Measurements from ENCODE around the gene FASN.
"Not testable (repeated sequence)": the region's sequence is repeated elsewhere in the genome, so short reads cannot be mapped to it uniquely, and the experiment has no call there.

FASN gene

GRCh38 chr17:82098169-82098938 is at the start of gene FASN:
Gene FASN, minus strand, starts transcription at chr17:82098236. Its CDS starts 1,791 bp downstream, at chr17:82096445.
- peak; percentile 85 for DNase-seq (ENCODE audit: low read depth)

DNA sequence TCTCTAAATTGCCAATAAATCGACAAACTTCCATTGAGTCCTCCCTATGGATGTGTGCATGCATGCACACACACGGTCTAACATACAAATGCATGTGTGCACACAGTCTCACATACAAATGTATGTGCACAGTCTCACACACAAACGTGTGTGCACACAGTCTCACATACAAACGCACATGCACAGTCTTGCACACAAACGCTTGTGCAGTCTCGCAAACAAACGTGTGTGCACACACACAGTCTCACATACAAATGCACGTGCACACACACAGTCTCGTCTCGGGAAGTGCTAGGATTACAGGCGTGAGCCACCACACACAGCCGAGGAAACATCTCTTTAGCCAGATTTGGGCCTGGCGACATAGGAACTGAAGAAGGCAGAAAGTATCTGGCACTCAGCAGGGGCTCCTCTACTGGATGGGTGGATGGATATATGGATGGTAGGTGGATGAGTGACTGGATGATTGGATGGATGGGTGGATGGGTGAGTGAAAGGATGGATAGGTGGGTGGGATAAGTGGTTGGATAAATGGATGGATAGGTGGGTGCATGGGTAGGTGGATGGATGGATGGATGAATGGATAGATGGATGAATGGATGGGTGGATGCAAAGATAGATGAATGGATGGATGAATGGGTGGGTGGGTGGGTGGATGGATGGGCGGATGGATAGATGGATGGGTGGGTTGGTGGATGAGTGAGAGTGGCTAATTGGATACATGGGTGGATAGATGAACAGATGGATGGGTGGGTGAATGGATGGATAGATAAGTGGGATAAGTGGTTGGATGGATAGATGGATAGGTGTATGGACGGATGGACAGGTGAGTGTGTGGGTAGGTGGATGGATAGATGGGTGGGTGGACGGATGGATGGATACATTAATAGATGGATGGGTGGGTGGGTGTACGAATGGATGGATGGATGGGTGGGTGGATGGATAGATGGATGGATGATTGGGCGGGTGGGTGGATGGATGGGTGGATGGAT is 48.9 kb upstream of the FASN start:
- DNase-seq (ENCODE audit: low read depth), result no peak

- no peak for DNase-seq (ENCODE audit: low read depth)
Measured at GRCh38 chr17:82145550-82146155, 47.6 kb upstream of the FASN start.

GRCh38 chr17:82143333-82143732 is 45.3 kb upstream of the FASN start:
- no peak for DNase-seq (ENCODE audit: low read depth)

GRCh38 chr17:82139961-82140360 is 41.9 kb upstream of the FASN start:
- not testable (repeated sequence) for DNase-seq (ENCODE audit: low read depth)

- DNase-seq (ENCODE audit: low read depth), result no peak
Measured at GRCh38 chr17:82138511-82138992, 40.5 kb upstream of the FASN start.

GRCh38 chr17:82134101-82134500 is 36.1 kb upstream of the FASN start:
- no peak for DNase-seq (ENCODE audit: low read depth)

DNA sequence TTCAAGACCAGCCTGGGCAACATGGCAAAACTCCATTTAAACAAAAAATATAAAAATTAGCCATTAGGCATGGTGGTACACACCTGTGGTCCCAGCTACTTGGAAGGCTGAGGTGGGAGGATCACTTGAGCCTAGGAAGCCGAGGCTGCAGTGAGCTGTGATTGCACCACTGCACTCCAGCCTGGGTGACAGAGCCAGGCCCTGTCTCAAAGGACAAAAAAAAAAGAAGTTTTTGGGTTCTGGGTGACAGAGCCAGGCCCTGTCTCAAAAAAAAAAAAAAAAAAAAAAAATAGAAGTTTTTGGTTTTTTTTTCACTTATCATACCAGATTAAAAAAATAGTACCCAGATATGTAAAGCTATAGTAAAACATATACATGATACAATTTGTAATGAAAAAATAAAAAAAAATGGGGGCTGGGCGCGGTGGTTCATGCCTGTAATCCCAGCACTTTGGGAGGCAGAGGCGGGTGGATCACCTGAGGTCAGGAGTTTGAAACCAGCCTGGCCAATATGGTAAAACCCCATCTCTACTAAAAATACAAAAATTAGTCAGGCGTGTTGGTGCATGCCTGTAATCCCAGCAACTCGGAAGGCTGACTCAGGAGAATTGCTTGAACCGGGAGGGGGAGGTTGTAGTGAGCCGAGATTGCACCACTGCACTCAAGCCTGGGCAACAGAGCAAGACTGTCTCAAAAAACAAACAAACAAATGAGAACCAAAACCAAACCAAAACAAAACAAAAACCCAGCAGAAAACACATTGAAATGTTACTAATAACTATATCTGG is 35.3 kb upstream of the FASN start:
- DNase-seq (ENCODE audit: low read depth), result not testable (repeated sequence)

DNA sequence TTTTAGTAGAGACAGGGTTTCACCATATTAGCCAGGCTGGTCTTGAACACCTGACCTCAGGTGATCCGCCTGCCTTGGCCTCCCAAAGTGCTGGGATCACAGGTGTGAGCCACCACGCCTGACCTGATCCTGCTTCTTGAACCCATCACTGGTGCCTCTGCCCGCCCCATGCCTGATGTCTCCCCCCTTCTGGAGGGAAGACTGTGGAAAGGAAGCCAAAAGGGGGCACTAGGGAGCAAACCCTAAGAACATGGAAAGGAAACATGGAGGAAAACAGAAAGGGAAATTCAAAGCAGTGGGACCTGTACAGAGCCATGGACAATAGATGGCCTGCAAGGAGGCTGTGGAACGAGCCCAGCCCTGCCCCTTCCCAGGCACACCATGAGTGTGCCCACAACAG is 31.1 kb upstream of the FASN start:
- DNase-seq (ENCODE audit: low read depth), result no peak

DNA sequence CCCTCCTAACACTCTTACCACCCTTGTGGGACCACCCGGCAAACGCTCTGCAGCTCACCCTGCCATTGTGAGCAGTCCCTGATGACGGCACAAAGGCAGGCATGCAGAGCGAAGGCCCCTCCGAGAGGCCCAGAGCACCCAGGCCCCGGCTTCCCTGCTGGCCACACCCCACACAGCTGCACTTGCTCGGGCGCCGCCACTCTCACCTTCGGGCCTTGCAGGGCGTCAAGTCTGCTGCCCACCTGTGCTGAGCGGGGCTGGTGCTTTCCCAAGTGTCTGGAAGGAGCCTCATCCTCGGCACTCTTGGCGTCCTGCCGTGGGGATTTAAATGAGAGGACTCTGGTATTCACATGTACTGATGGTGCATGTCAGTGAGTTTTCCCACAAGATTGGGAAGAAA is 30.3 kb upstream of the FASN start:
- no peak for DNase-seq (ENCODE audit: low read depth)

DNA sequence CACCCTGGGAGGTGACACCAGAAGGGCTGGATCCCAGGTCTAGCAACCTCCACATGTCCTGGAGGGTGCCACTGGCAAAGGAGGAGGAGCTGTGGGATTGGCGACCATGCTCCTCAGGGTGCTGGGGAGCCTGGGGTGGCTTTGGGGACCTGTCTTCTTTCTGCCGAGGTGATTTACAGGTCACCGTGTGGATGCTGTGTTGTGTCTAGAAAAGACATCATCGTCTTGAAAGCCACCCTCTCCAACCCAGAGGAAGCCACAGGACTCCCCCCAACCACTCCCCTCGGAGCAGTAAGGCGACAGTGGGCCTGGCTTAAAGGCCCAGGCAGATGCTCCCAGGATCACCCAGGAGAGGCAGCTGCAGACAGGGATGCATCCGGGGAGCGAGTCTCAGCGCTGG is 29.7 kb upstream of the FASN start:
- no peak for DNase-seq (ENCODE audit: low read depth)

GRCh38 chr17:82127315-82127595 is 29.2 kb upstream of the FASN start:
- no peak for DNase-seq (ENCODE audit: low read depth)

GRCh38 chr17:82126556-82127314 is 28.7 kb upstream of the FASN start:
- peak; percentile 25 for DNase-seq (ENCODE audit: low read depth)

GRCh38 chr17:82124101-82124500 is 26.1 kb upstream of the FASN start:
- no peak for DNase-seq (ENCODE audit: low read depth)

GRCh38 chr17:82121660-82122629 is 23.9 kb upstream of the FASN start:
- DNase-seq (ENCODE audit: low read depth), result no peak

DNA sequence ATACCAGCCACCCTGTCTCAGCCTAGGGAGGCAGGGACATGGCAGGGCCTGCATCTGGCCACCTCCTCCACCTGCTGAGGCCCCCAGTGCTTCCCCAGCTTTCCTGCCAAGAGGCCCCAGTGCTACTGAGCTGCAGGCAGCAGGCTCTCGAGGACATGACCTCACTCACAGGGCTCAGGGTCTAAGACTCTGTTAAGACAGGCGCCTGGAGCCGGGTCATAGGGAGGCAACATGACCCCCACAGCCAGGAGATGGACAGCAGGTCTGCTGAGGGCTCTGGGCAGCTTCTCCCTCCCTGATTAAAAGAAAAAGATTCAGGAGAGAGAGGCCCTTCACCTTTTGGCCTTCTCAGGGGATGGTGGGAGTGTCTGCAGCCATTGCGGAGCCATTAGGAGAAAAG is 23.2 kb upstream of the FASN start:
- no peak for DNase-seq (ENCODE audit: low read depth)

- DNase-seq (ENCODE audit: low read depth), result no peak
Measured at GRCh38 chr17:82120148-82120547, 22.1 kb upstream of the FASN start.

GRCh38 chr17:82118815-82119380 is 20.9 kb upstream of the FASN start:
- no peak for DNase-seq (ENCODE audit: low read depth)

- no peak for DNase-seq (ENCODE audit: low read depth)
Measured at GRCh38 chr17:82118168-82118814, 20.3 kb upstream of the FASN start.
